Skeletal muscle satellite cell (primary cell): ENCODE results near the gene S100A1.
"Not testable (repeated sequence)": the region's sequence is repeated elsewhere in the genome, so short reads cannot be mapped to it uniquely, and the experiment has no call there.

Source experiments
- H3K27me3 ChIP-seq: 2 replicates; pipeline ENCODE4 v1.7.0; 2013; ENCODE audit warnings: low read length; ENCODE audit not compliant: control insufficient read depth, insufficient read depth
- H3K36me3 ChIP-seq: 2 replicates; pipeline ENCODE4 v1.7.0; 2013; ENCODE audit warnings: mild to moderate bottlenecking, control low read depth, low read length; ENCODE audit not compliant: insufficient read depth
- H3K4me1 ChIP-seq: 2 replicates; pipeline ENCODE4 v1.7.0; 2013; ENCODE audit warnings: low read length; ENCODE audit not compliant: control insufficient read depth, insufficient read depth
- H3K4me2 ChIP-seq: 2 replicates; pipeline ENCODE4 v1.7.0; 2013; ENCODE audit warnings: mild to moderate bottlenecking, low read length
- H3K4me3 ChIP-seq: 2 replicates; pipeline ENCODE4 v1.7.0; 2013; ENCODE audit warnings: low read length
- H3K9ac ChIP-seq: 2 replicates; pipeline ENCODE4 v1.7.0; 2013; ENCODE audit warnings: mild to moderate bottlenecking, low read depth, low read length, moderate library complexity
- H3K9me3 ChIP-seq: replicated peaks from 2 replicates; pipeline ENCODE4 v1.7.0; 2013; ENCODE audit warnings: mild to moderate bottlenecking, control low read depth, low read length

Gene S100A1

DNA sequence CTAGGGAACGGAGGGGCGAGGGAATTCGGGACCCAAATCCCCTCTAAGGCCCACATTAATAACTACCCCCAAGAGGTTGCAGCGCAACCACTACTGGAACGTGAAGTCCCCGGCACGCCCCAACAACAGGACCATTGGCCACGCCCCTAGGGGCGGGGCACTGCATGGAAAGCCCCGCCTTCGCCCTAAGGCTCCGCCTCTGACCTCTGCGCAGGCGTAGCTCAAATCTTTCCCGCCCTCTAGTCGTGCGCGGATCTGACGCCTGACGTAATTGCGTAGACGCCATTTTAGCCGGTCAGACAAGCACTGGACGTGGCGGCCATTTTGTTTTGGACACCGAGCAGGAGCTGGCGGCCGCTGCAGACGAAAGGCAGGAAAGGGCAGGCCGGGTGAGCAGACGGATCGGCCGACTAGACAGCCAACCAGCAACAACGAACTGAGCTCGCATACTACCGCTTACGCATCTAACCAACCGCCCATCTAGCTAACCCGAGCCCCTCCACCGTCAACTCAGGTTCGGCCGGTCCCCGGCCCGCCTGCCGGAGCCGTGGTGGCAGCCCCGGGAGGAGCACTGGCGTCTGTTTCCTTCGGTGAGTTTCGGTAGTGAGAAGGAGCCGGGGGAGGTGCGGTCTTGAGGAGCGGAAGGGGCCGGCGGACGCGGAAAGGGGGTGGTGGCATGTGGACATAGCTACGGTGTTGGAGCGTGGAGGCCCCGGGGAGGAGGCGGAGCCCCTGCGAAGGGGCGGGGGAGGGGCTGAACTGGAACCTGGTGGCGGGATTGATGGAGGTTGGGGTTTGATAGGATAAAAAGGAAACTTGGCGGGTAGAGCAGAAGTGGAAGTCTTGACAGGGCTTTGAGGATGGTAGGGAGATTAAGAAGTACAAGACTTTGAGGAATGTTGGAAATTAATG lies 5.8 kb downstream of the S100A1 start, which contains the start of gene CHTOP:
CHTOP (plus strand) TSS at position 313 of the 912 bp plus-strand sequence. CDS start 2,523 bp downstream, outside the sequence.
- Histone ChIP-seq H3K27me3 (no peaks in the 10 kb centered on the region), H3K36me3 (peaks cover 27% of the 10 kb centered on the region), H3K9me3 (no peaks in the 10 kb centered on the region), H3K4me1 (peaks cover 25% of the 10 kb centered on the region), H3K9ac (peak within 1 kb of the TSS; percentile 100), H3K4me2 (peak within 1 kb of the TSS; percentile 81), H3K4me3 (peak within 1 kb of the TSS; percentile 97)

DNA sequence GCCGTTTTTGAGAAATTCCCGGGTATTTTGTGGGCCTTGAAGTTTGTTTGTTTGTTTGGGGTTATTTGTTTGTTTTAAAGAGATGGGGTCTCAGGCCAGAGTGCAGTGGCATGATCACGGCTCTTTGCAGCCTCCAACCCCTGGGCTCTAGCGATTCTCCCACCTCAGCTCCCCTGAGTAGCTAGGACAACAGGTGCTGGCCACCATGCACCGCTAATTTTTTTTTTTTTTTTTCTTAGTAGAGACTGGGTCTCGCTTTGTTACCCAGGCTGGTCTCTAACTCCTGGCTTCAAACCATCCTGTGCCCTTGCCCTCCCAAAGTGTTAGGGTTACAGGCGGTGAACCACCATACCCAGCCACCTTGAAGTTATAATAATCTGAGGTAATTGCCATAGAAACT lies 7.6 kb downstream of the S100A1 start:
- H3K9me3 ChIP-seq = no peaks in the 10 kb centered on the region
- H3K4me1 ChIP-seq = peaks cover 25% of the 10 kb centered on the region
- peak overlapping the region; percentile 100 for H3K9ac ChIP-seq
- peak overlapping the region; percentile 81 for H3K4me2 ChIP-seq
- peak overlapping the region; percentile 97 for H3K4me3 ChIP-seq
- no peaks in the 10 kb centered on the region for H3K27me3 ChIP-seq
- peaks cover 46% of the 10 kb centered on the region for H3K36me3 ChIP-seq

DNA sequence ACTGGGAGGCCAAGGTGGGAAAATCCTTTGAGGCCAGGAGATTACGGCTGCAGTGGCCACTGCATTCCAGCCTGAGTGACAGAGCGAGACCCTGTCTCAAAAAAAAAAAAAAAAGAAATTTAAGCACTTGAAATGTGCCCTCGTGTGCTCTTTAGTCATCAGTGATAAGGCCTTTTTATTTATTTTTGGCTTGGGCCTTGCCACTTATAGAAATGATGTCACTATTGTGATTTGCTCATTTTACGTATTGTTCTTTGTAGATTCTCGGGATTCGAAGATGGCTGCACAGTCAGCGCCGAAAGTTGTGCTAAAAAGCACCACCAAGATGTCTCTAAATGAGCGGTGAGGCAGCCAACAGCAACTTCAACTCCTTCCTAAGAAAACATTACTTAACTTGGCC lies 8.1 kb downstream of the S100A1 start:
- no peaks in the 10 kb centered on the region for H3K27me3 ChIP-seq
- H3K36me3 ChIP-seq = peaks cover 50% of the 10 kb centered on the region
- peak overlapping the region; percentile 97 for H3K4me3 ChIP-seq
- peaks cover 25% of the 10 kb centered on the region for H3K4me1 ChIP-seq
- peak overlapping the region; percentile 81 for H3K4me2 ChIP-seq
- H3K9me3 ChIP-seq = no peaks in the 10 kb centered on the region
- H3K9ac ChIP-seq = no peak overlapping the region

DNA sequence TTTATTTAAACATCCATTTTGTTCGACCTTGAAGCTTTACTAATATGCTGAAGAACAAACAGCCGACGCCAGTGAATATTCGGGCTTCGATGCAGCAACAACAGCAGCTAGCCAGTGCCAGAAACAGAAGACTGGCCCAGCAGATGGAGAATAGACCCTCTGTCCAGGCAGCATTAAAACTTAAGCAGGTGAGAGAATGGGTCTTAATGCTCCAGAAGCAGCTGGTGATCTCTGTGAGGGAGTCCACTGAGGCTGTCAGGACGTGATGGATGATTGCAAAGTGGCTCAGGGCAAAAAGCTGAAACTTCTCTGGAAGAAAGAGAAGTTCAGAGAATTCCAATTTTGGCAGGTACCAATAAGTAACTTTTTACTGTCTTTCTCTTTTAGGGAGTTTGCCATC lies 10.0 kb downstream of the S100A1 start:
- Histone ChIP-seq H3K4me2 (no peak overlapping the region), H3K4me1 (peaks cover 19% of the 10 kb centered on the region), H3K9me3 (no peaks in the 10 kb centered on the region), H3K9ac (no peak overlapping the region), H3K27me3 (no peaks in the 10 kb centered on the region), H3K4me3 (no peak overlapping the region), H3K36me3 (peaks cover 70% of the 10 kb centered on the region)

DNA sequence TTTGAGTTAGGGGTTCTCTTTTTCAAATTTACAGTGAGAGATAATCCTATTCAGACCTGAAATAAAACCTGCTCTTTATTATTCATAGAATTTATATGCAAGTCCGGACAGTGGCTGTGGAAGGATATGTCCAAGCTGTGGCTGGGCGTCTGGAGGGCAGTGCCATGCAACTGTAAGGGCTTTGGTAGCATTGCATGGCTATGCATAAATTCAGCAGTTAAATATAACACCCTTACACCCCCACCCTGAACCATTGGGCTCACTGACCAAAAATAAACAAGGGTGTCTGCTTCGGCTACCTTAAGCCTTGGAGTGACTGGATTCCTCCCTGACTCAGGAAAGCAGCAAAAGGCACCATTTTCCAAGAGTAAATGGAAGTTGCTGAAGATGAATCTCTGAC lies 11.0 kb downstream of the S100A1 start:
- Histone ChIP-seq H3K4me1 (peaks cover 15% of the 10 kb centered on the region), H3K9ac (no peak overlapping the region), H3K9me3 (no peaks in the 10 kb centered on the region), H3K4me2 (no peak overlapping the region), H3K27me3 (no peaks in the 10 kb centered on the region), H3K4me3 (no peak overlapping the region), H3K36me3 (peaks cover 80% of the 10 kb centered on the region)

DNA sequence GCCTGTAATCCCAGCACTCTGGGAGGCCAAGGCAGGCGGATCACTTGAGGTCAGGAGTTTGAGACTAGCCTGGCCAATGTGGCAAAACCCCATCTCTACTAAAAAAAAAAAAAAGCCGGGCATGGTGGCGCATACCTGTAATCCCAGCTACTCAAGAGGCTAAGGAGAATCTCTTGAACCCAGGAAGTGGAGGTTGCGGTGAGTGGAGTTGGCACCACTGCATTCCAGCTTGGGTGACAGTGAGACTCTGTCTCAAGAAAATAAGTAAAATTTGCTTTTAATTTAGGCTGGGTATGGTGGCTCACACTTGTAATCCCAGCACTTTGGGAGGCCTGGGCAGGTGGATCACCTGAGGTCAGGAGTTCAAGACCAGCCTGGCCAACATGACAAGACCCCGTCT lies 12.0 kb downstream of the S100A1 start:
- not testable (repeated sequence) for H3K27me3 ChIP-seq, H3K4me3 ChIP-seq, H3K4me2 ChIP-seq, H3K9me3 ChIP-seq, H3K9ac ChIP-seq
- peaks cover 15% of the 10 kb centered on the region for H3K4me1 ChIP-seq
- peaks cover 89% of the 10 kb centered on the region for H3K36me3 ChIP-seq

DNA sequence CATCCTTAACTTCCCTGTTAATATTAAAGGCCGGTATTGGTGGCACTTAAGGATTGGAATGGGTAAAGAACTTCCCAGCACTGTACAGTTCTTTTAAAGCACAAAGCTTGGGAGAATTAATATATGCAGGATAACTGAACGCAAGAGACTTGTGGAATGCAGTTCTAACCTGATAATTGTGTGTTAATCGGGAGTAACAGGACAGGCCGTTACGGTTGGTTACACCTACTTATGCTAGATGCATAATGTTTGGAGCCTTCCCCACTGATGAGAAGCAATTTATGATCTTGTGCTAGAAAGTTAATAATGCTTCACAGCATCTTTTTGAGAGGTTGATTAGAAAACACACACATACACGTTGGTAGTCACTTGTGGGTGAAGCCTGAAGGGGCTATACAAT lies 12.6 kb downstream of the S100A1 start:
- Histone ChIP-seq H3K9ac (no peak overlapping the region), H3K9me3 (no peaks in the 10 kb centered on the region), H3K27me3 (no peaks in the 10 kb centered on the region), H3K4me2 (no peak overlapping the region), H3K4me3 (no peak overlapping the region), H3K4me1 (peaks cover 12% of the 10 kb centered on the region), H3K36me3 (peaks cover 96% of the 10 kb centered on the region)

DNA sequence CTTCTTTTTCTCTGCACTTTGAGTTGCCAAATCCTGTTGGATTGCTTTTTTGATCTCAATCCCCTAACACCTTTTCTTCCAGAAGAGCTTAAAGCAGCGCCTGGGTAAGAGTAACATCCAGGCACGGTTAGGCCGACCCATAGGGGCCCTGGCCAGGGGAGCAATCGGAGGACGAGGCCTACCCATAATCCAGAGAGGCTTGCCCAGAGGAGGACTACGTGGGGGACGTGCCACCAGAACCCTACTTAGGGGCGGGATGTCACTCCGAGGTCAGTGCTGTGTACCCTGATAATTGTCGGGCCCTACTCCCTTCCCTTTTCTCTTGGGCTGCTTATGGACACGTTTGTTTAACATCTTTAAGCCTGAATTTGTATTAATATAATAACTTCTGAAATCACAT lies 13.9 kb downstream of the S100A1 start:
- no peaks in the 10 kb centered on the region for H3K27me3 ChIP-seq
- H3K4me2 ChIP-seq = no peak overlapping the region
- H3K36me3 ChIP-seq = peaks cover 95% of the 10 kb centered on the region
- H3K9ac ChIP-seq = no peak overlapping the region
- H3K4me1 ChIP-seq = peaks cover under 1% of the 10 kb centered on the region
- no peak overlapping the region for H3K4me3 ChIP-seq
- H3K9me3 ChIP-seq = no peaks in the 10 kb centered on the region

DNA sequence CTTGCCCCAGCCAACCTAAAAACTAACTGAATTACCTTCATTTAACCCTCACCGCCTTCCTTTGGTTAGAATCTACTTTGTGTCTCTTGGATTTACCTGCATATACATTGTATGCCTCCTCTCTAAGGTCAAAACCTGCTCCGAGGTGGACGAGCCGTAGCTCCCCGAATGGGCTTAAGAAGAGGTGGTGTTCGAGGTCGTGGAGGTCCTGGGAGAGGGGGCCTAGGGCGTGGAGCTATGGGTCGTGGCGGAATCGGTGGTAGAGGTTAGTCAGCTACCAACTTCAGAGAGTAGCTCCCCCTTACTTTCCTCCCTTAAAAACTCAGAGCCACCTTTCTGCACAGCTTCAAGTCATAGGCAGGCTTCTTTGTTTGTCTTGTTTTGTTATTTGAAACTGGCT lies 14.9 kb downstream of the S100A1 start:
- Histone ChIP-seq H3K9me3 (no peaks in the 10 kb centered on the region), H3K4me2 (no peak overlapping the region), H3K4me1 (no peaks in the 10 kb centered on the region), H3K36me3 (peaks cover 86% of the 10 kb centered on the region), H3K27me3 (no peaks in the 10 kb centered on the region), H3K4me3 (no peak overlapping the region), H3K9ac (no peak overlapping the region)

DNA sequence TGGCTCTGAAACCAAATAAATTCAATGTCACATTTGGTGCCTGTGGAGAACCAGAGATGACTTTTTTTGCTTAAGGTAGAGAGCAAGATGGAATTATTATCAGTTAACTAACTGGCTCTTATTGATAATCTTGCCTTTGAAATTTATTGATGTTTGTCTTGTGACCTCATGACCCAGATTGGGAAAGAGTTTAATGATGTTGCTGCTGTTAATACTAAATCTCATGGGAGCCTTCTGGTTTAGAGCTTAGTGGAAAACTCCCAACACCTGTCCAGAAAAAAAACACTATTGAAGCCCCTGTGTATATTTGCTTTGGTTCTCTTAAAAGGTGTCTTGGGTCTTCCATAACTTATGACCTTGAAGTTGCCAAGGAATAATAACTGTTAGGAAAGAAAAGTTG lies 15.6 kb downstream of the S100A1 start:
- no peaks in the 10 kb centered on the region for H3K4me1 ChIP-seq
- no peak overlapping the region for H3K4me2 ChIP-seq
- H3K4me3 ChIP-seq = no peak overlapping the region
- H3K9ac ChIP-seq = no peak overlapping the region
- no peaks in the 10 kb centered on the region for H3K27me3 ChIP-seq
- no peaks in the 10 kb centered on the region for H3K9me3 ChIP-seq
- peaks cover 81% of the 10 kb centered on the region for H3K36me3 ChIP-seq

DNA sequence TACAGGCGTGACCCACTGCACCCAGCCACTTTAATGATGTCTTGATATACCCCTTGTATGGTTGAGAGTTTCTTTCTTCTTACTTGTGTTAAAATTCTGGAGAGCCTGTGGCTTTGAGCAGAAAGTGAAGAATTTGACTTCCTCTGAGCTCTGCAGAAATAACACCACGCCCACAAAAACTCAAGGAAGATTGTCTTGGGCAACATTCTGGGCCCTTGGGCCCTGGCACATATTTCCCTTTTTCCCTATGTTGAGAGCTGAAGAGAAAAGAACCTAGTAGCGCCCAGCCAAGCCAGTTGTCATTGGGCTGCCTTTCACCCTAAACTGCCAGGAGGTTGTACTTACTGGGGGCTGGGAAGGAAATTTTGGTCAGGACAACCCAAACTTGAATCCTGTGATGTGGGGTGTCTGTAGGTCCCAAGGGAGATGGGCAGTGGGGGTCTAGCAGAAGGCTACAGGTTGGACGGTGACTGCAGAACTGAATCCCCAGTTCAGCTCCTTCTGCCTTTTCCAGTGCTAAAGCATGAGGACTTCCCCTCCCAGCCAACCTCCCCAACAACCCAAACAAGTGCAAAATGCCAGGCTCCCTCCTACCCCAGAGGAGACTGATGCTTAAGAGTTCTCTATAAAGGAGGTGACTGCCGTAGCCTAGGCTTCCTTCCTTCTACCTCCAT lies 18.6 kb downstream of the S100A1 start:
- Histone ChIP-seq H3K9me3 (no peaks in the 10 kb centered on the region), H3K4me1 (no peaks in the 10 kb centered on the region), H3K4me2 (no peak overlapping the region), H3K9ac (no peak overlapping the region), H3K27me3 (no peaks in the 10 kb centered on the region), H3K4me3 (no peak overlapping the region), H3K36me3 (peaks cover 51% of the 10 kb centered on the region)
